Activated naive CD4-positive, alpha-beta T cell treated with anti-CD3 and anti-CD28 coated beads for 36 hours (primary cell): Measurements from ENCODE around the gene LYPD3. TPM values are rescaled to one million over a fixed set of nuclear protein-coding genes. Genes with fewer than 3 reads are reported as not detected.
A peak's percentile ranks its signal among the peaks of the same experiment; 100 is the strongest.

Experiments used
- CTCF ChIA-PET: fragments of 350-600 bp; sonication (Branson Sonifier 250); formaldehyde crosslinking; loops from one replicate; lab custom pipeline; 2021; ENCODE audit warnings: antibody characterized with exemption; lab: Charles Lee
- DNase-seq: peaks from one replicate; pipeline ENCODE4 v3.0.0-alpha.2; 2020
- H3K27ac Mint-ChIP-seq: one replicate; pipeline ENCODE4 v1.8.0; 2021; ENCODE audit warnings: mild to moderate bottlenecking, mixed read lengths
- H3K27me3 Mint-ChIP-seq: one replicate; pipeline ENCODE4 v1.8.0; 2021; ENCODE audit warnings: low read depth, mixed read lengths
- H3K36me3 Mint-ChIP-seq: one replicate; pipeline ENCODE4 v1.8.0; 2021; ENCODE audit warnings: low read depth, mixed read lengths
- H3K4me1 Mint-ChIP-seq: one replicate; pipeline ENCODE4 v1.8.0; 2021; ENCODE audit warnings: low read depth, mixed read lengths
- H3K4me3 Mint-ChIP-seq: one replicate; pipeline ENCODE4 v1.8.0; 2021; ENCODE audit warnings: mild to moderate bottlenecking, moderate library complexity, mixed read lengths
- H3K9me3 Mint-ChIP-seq: one replicate; pipeline ENCODE4 v1.8.0; 2021; ENCODE audit warnings: mixed read lengths
- intact Hi-C: fragments of 100-400 bp; cut with micrococcal nuclease; formaldehyde crosslinking; loops from one replicate; pipeline ENCODE4 v1.15.1; 2023
- total RNA-seq, 2 experiments: library from RNA; stranded (reverse); gene quantifications; one replicate each; pipeline ENCODE4 v1.2.3, GENCODE V29; 2021

Gene LYPD3
- total RNA-seq, 2 experiments from 2014 or later = 1.5 to 1.6 TPM

DNA sequence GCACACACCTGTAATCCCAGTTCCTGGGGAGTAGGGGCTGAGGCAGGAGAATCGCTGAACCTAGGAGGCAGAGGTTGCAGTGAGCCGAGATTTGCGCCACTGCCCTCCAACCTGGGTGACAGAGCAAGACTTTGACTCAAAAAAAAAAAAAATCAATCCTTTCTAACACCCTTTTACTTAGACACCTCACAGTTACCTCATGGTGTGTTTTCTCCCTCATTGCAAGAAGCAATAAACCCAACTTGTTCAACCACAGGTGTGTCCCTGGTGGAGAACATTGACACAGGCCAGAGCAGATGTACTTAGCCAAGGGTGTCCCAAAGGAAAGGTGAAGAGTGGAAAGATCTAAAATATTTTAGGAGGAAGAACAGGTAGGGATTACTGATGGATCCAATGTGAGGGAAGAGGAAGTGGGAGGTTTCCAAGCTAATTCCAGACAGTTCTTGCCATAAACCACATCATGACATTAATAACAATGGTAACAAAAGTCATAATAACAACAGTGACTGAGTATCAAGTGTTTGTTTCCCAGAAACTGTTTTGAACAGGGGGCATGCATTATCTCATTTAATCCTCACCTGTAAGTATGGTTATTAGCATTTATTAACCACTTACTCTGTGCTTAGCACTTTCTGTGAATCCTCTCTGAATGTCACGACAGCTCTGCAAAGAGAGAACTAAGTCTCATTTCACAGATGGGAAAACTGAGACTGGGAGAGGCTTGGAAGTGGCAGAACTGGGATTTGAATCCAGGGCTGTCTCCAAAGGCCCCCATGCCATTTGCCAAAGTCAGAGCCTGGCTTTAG lies 3.1 kb upstream of the LYPD3 start:
- Mint-ChIP-seq H3K4me3 (no peak overlapping the region), H3K27me3 (no peaks in the 10 kb centered on the region), H3K36me3 (no peaks in the 10 kb centered on the region), H3K27ac (peak overlapping the region; percentile 75), H3K4me1 (peaks cover 64% of the 10 kb centered on the region), H3K9me3 (no peaks in the 10 kb centered on the region)
- intact Hi-C loops = loop anchor here (10.0 kb wide), 1 partner anchor 316 kb away; the partner anchor contains the start of gene KCNN4
- no peak for DNase-seq
- CTCF ChIA-PET = interaction anchor here (0.6 to 3.2 kb wide), 4 partner anchors 12 to 51 kb away, joined by 3 to 12 read pairs (median 4); no protein-coding TSS in a partner anchor

DNA sequence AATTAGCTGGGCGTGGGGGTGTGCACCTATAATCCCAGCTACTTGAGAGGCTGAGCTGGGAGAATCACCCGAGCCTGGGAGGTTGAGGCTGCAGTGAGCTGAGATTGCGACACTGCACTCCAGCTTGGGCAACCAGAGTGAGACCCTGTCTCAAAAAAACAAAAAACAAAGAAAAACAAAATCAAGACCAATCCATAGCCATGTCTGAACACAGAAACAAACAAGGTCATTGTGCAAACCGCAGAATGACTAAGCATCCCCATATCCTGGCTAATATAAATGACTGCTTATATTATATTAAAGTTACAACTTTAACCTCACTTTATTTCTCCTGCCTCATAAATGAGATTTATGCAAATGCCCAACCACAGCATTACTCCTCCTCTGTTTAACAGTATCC lies 2.3 kb upstream of the LYPD3 start:
- H3K36me3 Mint-ChIP-seq = no peaks in the 10 kb centered on the region
- intact Hi-C loops = loop anchor here (10.0 kb wide), 1 partner anchor 317 kb away; the partner anchor contains the start of gene KCNN4
- peaks cover 61% of the 10 kb centered on the region for H3K4me1 Mint-ChIP-seq
- H3K27me3 Mint-ChIP-seq = no peaks in the 10 kb centered on the region
- CTCF ChIA-PET = interaction anchor here (1.0 to 3.2 kb wide), 2 partner anchors 21 to 36 kb away, joined by 4 to 12 read pairs; no protein-coding TSS in a partner anchor
- H3K4me3 Mint-ChIP-seq = no peak overlapping the region
- no peak for DNase-seq
- H3K27ac Mint-ChIP-seq = no peak overlapping the region
- no peaks in the 10 kb centered on the region for H3K9me3 Mint-ChIP-seq

DNA sequence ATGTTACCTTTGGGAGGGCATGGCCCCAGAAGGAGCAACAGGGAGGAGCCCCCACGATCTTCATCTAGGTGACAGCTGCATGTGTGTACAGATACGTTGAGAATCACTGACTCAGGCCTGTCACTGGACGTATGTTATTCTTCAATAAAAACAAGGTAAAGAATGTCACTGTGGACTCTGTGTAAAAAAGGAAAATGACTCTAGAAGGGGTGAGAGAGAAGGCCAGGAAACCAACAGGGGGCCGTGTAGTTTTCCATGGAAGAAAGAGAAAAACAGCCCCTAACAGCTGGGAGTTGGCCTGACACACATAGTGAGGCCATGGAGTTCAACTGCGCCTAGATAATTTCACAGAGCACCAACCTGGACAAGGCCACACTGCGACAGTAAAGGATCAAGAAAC lies 1.9 kb upstream of the LYPD3 start:
- Mint-ChIP-seq H3K9me3 (no peaks in the 10 kb centered on the region), H3K27me3 (no peaks in the 10 kb centered on the region), H3K4me3 (no peak overlapping the region), H3K27ac (no peak overlapping the region), H3K36me3 (no peaks in the 10 kb centered on the region), H3K4me1 (peaks cover 61% of the 10 kb centered on the region)
- intact Hi-C loops = loop anchor here (10.0 kb wide), 1 partner anchor 318 kb away; the partner anchor contains the start of gene KCNN4
- CTCF ChIA-PET = interaction anchor here (1.2 kb wide), 1 partner anchor 20 kb away, joined by 4 read pairs; no protein-coding TSS in a partner anchor
- no peak for DNase-seq

GRCh38 chr19:43466793-43467192 lies 1.4 kb upstream of the LYPD3 start:
- peaks cover 63% of the 10 kb centered on the region for H3K4me1 Mint-ChIP-seq
- no peak overlapping the region for H3K27ac Mint-ChIP-seq
- H3K9me3 Mint-ChIP-seq = no peaks in the 10 kb centered on the region
- no peaks in the 10 kb centered on the region for H3K36me3 Mint-ChIP-seq
- H3K27me3 Mint-ChIP-seq = no peaks in the 10 kb centered on the region
- CTCF ChIA-PET = interaction anchor here (1.2 kb wide), 1 partner anchor 20 kb away, joined by 4 read pairs; no protein-coding TSS in a partner anchor
- intact Hi-C loops = loop anchor here (10.0 kb wide), 1 partner anchor 318 kb away; the partner anchor contains the start of gene KCNN4
- no peak overlapping the region for H3K4me3 Mint-ChIP-seq
- no peak for DNase-seq

DNA sequence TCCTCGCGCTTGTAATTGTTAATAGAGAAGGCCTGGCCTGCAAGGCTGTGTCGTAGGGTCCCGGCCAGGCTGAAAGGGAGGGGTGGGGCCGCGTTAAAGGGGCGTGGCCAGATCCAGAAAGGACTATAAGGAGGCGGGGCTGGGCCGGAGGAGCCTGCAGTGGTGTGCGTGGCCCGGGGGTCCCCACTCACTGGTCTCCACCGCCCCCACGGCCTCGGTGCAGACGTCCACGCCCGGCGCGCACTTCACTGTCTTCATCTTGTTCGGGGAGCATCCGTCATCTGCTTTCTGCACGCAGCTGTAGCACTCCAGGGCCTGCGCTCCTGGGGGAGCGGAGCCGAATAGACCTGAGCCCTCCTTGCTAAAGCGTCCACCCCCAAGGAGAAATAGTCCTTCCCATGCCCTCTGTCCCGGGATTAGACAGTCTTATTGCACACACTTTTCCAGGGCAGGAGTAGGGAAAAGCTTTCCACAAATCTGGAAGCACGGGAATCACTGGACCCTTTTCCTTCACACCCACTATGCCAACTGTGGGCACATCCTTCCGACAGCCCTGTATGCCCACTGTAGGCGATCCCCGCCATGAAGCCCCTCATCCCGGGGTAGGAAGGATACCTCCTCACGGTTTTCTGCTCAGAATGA lies 1.2 kb downstream of the LYPD3 start:
- H3K36me3 Mint-ChIP-seq = no peaks in the 10 kb centered on the region
- H3K27me3 Mint-ChIP-seq = no peaks in the 10 kb centered on the region
- peaks cover 44% of the 10 kb centered on the region for H3K4me1 Mint-ChIP-seq
- H3K27ac Mint-ChIP-seq = peak overlapping the region; percentile 86
- CTCF ChIA-PET = interaction anchor here (0.6 to 3.8 kb wide), 6 partner anchors 15 to 130 kb away, joined by 3 to 37 read pairs (median 4); no protein-coding TSS in a partner anchor
- H3K9me3 Mint-ChIP-seq = no peaks in the 10 kb centered on the region
- DNase-seq = no peak
- peak overlapping the region; percentile 94 for H3K4me3 Mint-ChIP-seq
- intact Hi-C loops = loop anchor here (1.0 to 10.0 kb wide), 2 partner anchors 204 to 321 kb away; partner anchors contain the start of gene KCNN4

DNA sequence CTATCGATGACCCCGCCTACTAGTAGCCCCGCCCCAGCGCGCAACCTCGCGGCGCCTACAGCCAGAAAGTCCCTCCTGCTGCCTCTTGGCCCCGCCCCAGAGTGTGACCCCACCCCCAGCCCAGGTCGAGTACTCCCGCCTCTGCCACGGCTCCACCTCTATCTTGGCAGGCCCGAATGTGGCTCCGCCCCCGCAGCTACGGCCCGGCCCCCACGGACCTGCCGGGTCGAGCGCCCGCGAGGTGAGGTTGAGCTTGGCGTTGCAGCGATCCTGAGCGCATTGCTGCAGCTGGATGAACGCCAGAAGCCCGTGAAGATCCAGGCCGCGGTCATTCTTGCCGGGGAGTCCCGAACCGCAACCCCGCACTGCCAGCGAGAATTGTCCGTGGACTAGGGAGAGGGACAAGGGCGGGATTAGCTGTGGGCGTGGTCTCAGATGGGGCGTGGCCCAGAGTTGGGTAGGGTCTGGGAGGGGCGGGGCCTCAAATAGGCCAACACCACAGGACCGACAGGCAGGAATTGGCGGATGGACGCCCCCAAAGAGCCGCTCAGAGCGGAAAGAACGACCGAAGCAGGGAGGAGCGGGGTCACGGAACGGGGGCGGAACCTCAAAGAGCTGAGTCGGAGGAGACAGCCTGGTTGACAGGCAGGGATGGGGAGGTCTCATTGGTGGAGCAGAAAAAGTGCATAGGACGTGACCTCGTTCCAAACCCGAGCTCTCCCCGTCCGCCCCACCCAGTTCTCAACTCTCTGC lies 1.9 kb downstream of the LYPD3 start:
- Mint-ChIP-seq H3K27me3 (no peaks in the 10 kb centered on the region), H3K9me3 (no peaks in the 10 kb centered on the region), H3K4me3 (peak overlapping the region; percentile 94), H3K27ac (peak overlapping the region; percentile 86), H3K4me1 (peaks cover 37% of the 10 kb centered on the region), H3K36me3 (no peaks in the 10 kb centered on the region)
- CTCF ChIA-PET = interaction anchor here (0.6 to 3.8 kb wide), 7 partner anchors 16 to 131 kb away, joined by 3 to 37 read pairs (median 3); no protein-coding TSS in a partner anchor
- DNase-seq = peak; percentile 100
- intact Hi-C loops = loop anchor here (1.0 to 10.0 kb wide), 9 partner anchors 12 to 321 kb away; partner anchors contain the start of genes IRGQ, KCNN4, PHLDB3 and PINLYP

DNA sequence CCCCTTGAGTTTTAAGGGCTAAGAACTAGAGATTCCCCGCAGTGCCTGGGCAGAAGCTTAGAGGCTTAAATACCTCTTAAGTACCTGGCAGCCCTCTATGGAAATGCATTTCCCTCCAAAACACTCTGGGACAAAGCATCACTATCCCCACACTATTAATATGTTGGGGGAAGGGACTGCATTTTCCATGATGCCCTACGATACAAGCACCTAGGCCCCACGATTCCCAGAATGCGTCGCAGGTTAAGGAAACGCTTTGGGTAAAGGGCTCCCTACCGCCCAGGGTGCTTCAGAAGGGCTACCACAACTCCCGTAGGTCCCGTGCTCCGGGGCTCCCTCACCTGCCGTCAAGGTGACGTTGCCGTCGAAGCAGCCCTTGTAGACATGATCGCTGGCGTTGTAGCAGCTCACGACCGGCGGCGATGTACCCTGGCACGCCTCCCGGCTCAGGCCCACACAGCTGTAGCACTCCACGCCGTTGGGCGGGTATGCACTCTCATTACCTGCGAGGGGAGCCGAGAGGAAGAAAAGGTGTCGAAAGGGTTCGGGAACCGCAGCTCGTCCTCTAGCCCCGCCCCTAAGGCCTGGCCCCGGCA lies 2.5 kb downstream of the LYPD3 start:
- no peaks in the 10 kb centered on the region for H3K27me3 Mint-ChIP-seq
- CTCF ChIA-PET = interaction anchor here (0.8 to 3.8 kb wide), 6 partner anchors 16 to 132 kb away, joined by 3 to 37 read pairs (median 4); no protein-coding TSS in a partner anchor
- peak overlapping the region; percentile 94 for H3K4me3 Mint-ChIP-seq
- intact Hi-C loops = loop anchor here (1.0 to 10.0 kb wide), 8 partner anchors 12 to 322 kb away; partner anchors contain the start of genes IRGQ, KCNN4, PHLDB3 and PINLYP
- H3K4me1 Mint-ChIP-seq = peaks cover 30% of the 10 kb centered on the region
- no peaks in the 10 kb centered on the region for H3K36me3 Mint-ChIP-seq
- H3K9me3 Mint-ChIP-seq = no peaks in the 10 kb centered on the region
- no peak for DNase-seq
- peak overlapping the region; percentile 50 for H3K27ac Mint-ChIP-seq

DNA sequence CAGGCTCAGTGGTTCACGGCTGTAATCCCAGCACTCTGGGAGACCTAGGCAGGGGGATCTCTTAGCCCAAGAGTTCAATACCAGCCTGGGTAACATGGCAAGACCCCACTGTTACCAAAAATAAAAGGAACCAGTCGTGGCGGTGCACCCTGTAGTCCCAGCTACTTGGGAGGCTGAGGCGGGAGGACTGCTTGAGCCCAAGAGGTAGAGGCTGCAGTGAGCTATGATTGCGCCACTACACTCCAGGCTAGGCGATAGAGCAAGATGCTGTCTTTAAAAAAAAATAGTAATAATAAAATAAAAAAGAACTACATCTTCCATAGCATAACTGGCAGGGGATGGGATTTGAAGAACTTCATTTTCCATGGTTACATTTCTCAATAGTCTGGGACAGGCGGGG lies 3.0 kb downstream of the LYPD3 start:
- intact Hi-C loops = loop anchor here (2.0 to 10.0 kb wide), 2 partner anchors 62 to 322 kb away; partner anchors contain the start of gene KCNN4
- peaks cover 28% of the 10 kb centered on the region for H3K4me1 Mint-ChIP-seq
- H3K36me3 Mint-ChIP-seq = no peaks in the 10 kb centered on the region

GRCh38 chr19:43461303-43461702 lies 4.1 kb downstream of the LYPD3 start:
- Mint-ChIP-seq H3K9me3 (no peaks in the 10 kb centered on the region), H3K4me3 (no peak overlapping the region), H3K4me1 (peaks cover 24% of the 10 kb centered on the region), H3K27me3 (no peaks in the 10 kb centered on the region), H3K36me3 (no peaks in the 10 kb centered on the region), H3K27ac (no peak overlapping the region)
- intact Hi-C loops = loop anchor here (10.0 kb wide), 1 partner anchor 323 kb away; the partner anchor contains the start of gene KCNN4
- DNase-seq = no peak
- CTCF ChIA-PET = interaction anchor here (0.7 to 2.4 kb wide), 4 partner anchors 8 to 57 kb away, joined by 3 to 11 read pairs (median 3); no protein-coding TSS in a partner anchor

More for the DNA sequence above, 3.0 kb downstream of the LYPD3 start:
- Mint-ChIP-seq H3K4me3 (peak overlapping the region; percentile 94), H3K27me3 (no peaks in the 10 kb centered on the region), H3K9me3 (no peaks in the 10 kb centered on the region), H3K27ac (no peak overlapping the region)
- DNase-seq = no peak
- CTCF ChIA-PET = interaction anchor here (3.5 to 3.8 kb wide), 2 partner anchors 15 to 58 kb away, joined by 18 to 37 read pairs; no protein-coding TSS in a partner anchor

- no peaks in the 10 kb centered on the region for H3K9me3 Mint-ChIP-seq
- CTCF ChIA-PET = interaction anchor here (0.6 to 2.4 kb wide), 6 partner anchors 12 to 64 kb away, joined by 3 to 11 read pairs (median 4); no protein-coding TSS in a partner anchor
- H3K36me3 Mint-ChIP-seq = no peaks in the 10 kb centered on the region
- peaks cover 24% of the 10 kb centered on the region for H3K4me1 Mint-ChIP-seq
- no peaks in the 10 kb centered on the region for H3K27me3 Mint-ChIP-seq
- no peak for DNase-seq
- H3K27ac Mint-ChIP-seq = no peak overlapping the region
- no peak overlapping the region for H3K4me3 Mint-ChIP-seq
- intact Hi-C loops = loop anchor here (10.0 kb wide), 1 partner anchor 324 kb away; the partner anchor contains the start of gene KCNN4
Measured at GRCh38 chr19:43460362-43461016, 4.9 kb downstream of the LYPD3 start.
